CD4-positive, alpha-beta T cell treated with Interleukin-10 for 1 hour (primary cell): Measurements from ENCODE around the gene ITGA4.

Source experiments
- DNase-seq: peaks from one replicate; pipeline ENCODE4 v3.0.0-alpha.2; 2020

The ITGA4 gene

GRCh38 chr2:181576431-181576830 lies 119.2 kb downstream of the ITGA4 start:
- no peak for DNase-seq

DNA sequence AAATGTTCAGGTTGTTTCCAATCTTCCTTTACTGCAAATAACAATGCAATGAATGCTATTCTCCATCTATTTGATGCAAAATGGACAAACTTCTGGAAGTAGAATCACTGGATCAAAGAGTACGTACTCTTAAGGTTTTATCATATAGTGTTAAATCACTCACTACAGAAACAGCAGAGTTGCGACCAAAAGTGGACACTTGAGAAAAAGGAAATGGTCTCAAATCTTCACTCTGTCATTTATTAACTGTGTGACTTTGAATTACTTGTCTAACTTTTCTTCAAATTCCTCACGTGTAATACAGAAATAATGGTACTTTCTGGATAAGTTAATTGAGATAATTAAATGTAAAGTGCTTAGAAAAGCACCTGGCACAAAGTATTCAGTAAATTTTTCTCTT lies 121.6 kb downstream of the ITGA4 start:
- DNase-seq: no peak

DNA sequence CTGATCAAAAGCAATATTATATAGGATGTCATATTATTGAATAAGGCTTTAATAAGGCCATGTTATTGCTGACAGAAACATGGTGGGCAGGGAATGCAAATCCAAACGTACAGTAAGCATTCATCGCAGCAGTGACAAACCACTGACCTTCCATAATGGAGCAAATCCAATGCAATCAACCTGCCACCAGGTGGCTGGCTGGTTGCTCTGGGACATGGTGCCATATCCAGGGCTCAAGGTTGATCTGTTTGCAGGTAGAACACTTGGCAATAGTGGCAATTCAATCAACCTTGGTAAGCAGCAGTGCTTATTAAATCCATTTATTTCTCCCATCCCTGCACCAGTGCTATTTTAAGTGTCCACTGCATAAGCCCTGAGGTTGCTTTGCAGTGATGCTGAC lies 124.3 kb downstream of the ITGA4 start:
- no peak for DNase-seq

DNA sequence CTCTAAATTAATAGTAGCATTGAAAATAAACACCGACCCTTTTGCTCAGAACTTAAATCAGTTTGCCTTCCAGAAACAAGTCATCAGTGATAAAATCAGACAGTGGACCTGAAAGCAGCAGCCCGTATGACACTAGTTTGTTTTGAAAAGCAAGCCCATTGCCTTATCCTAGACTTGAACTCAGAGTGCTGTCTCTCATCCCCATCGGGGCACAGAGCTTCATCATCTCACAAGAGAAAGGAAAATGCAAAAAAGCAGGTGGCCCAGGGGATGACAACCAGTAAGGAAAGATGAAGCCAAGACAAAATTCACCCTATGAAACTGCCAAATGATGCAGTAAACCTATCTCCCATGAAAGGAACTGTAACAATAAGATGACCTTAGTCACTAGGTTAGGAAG lies 128.5 kb downstream of the ITGA4 start:
- no peak for DNase-seq
